Measurements from ENCODE around the gene VWA8. TPM values are rescaled to one million over a fixed set of nuclear protein-coding genes. Genes with fewer than 3 reads are reported as not detected.

Gene VWA8
- total RNA-seq, 1 experiment from 2014 or later, result 22.6 TPM

- ChIA-PET CTCF (no interaction called here), POLR2A (no interaction called here), RAD21 (ENCODE audit: low non-redundant PET in 1 of 2, low total read pairs in 2 of 2, uncharacterized antibody in 2 of 2, unreplicated experiment in 2 of 2) (no interaction called here)
- no peaks in the 10 kb centered on the region for H3K9me2 ChIP-seq (ENCODE audit: insufficient read depth)
- intact Hi-C loops (cut with micrococcal nuclease), result no loop called here
- ATAC-seq (no peak), DNase-seq (ENCODE audit: low read depth, low spot score) (no peak)
- H3K36me3 ChIP-seq (ENCODE audit: control insufficient read depth in 1 of 2, insufficient read depth in 2 of 2, low read length in 2 of 2), result peaks cover 0 to 4% of the 10 kb centered on the region in 2 experiments; a peak in 1 of 4 replicates
- H3K9ac ChIP-seq (ENCODE audit: low read length), result no peak overlapping the region
- no peak overlapping the region for H2AFZ ChIP-seq (ENCODE audit: low read depth, low read length, poor library complexity, severe bottlenecking)
- H4K20me1 ChIP-seq (ENCODE audit: insufficient read depth), result no peaks in the 10 kb centered on the region
- no peak overlapping the region for H3K4me2 ChIP-seq (ENCODE audit: low read length)
- peaks cover 17% of the 10 kb centered on the region; the same call in 1 of the 2 replicates for H3K79me2 ChIP-seq (ENCODE audit: insufficient read depth, low read length)
- H3K4me3 ChIP-seq (replicated peaks in 1 of 2; ENCODE audit: low read depth in 1 of 2, low read length in 2 of 2), result no peak overlapping the region
- no peaks in the 10 kb centered on the region for H3K4me1 ChIP-seq (ENCODE audit: control insufficient read depth in 1 of 2, insufficient read depth in 2 of 2, low read length in 2 of 2)
- H3K9me3 ChIP-seq (ENCODE audit: control insufficient read depth in 1 of 2, insufficient read depth in 1 of 2, low read depth in 1 of 2, low read length in 2 of 2), result no peaks in the 10 kb centered on the region
- no peaks in the 10 kb centered on the region for H3K27me3 ChIP-seq (ENCODE audit: insufficient read depth, low read length)
- no peak for TF ChIP-seq CBX3 (IDR thresholded peaks at IDR 0.05; ENCODE audit: low read depth)
- no peak for TF ChIP-seq ZNF274 (IDR thresholded peaks at IDR 0.05; ENCODE audit: low read depth, low read length)
- no peak for TF ChIP-seq SP1 (IDR thresholded peaks at IDR 0.05; ENCODE audit: low read depth)
- no peak for TF ChIP-seq YY1 (IDR thresholded peaks at IDR 0.05; ENCODE audit: extremely low read depth, insufficient replicate concordance, low read depth, low read length)
- no peak for TF ChIP-seq EGR1 (IDR thresholded peaks at IDR 0.05; ENCODE audit: low read depth)
- no peak for TF ChIP-seq ZFX (IDR thresholded peaks at IDR 0.05)
- TF ChIP-seq POLR2AphosphoS5 (IDR thresholded peaks at IDR 0.05; ENCODE audit: low read depth, low read length), result no peak
- no peak for TF ChIP-seq SIN3A (IDR thresholded peaks at IDR 0.05; ENCODE audit: low read depth)
- TF ChIP-seq EZH2 (IDR thresholded peaks at IDR 0.05), result no peak
- no peak for TF ChIP-seq CEBPB (IDR thresholded peaks at IDR 0.05; ENCODE audit: low read depth)
- TF ChIP-seq TCF7L2 (IDR thresholded peaks at IDR 0.05; ENCODE audit: borderline replicate concordance, extremely low read depth, insufficient read depth, insufficient read length), result no peak
- TF ChIP-seq FOSL1 (IDR thresholded peaks at IDR 0.05; ENCODE audit: low read depth), result no peak
- TF ChIP-seq JUND (IDR thresholded peaks at IDR 0.05), result no peak
- no peak for TF ChIP-seq ATF3 (IDR thresholded peaks at IDR 0.05)
- no peak for TF ChIP-seq SRF (IDR thresholded peaks at IDR 0.05; ENCODE audit: low read depth)
- no peak for TF ChIP-seq CTCF (IDR thresholded peaks at IDR 0.05 in 2 of 3, conservative IDR thresholded peaks at IDR 0.05 in 1 of 3; ENCODE audit: borderline replicate concordance in 1 of 3, insufficient read depth in 1 of 3, low read depth in 2 of 3, low read length in 2 of 3)
- no peak for TF ChIP-seq MAX (IDR thresholded peaks at IDR 0.05)
- no peak for TF ChIP-seq POLR2A (IDR thresholded peaks at IDR 0.05; ENCODE audit: borderline replicate concordance, extremely low read depth, insufficient read depth, insufficient read length)
- no peak overlapping the region for H3K27ac ChIP-seq (ENCODE audit: low read depth, low read length)
- no TSS peak for BruUV-seq (replicated peaks)
Observed at GRCh38 chr13:41891119-41891518, 69.8 kb downstream of the VWA8 start.

Data from HCT116 (cell line).